Pancreas (tissue), 10 donors: Measurements from ENCODE around the gene NMRAL1. TPM values are rescaled to one million over a fixed set of nuclear protein-coding genes. Genes with fewer than 3 reads are reported as not detected.

Experiments
- ATAC-seq, 4 donors: fragments of 200-7000 bp; cut with Tn5 transposase; one replicate each; pipeline versions ENCODE4 v1.8.0 to v1.9.1; 2020; ENCODE audit warnings: mild to moderate bottlenecking in 4 of 4, moderate library complexity in 4 of 4
- DNase-seq, 6 donors: peaks; one replicate each; pipeline ENCODE4 v3.0.0-alpha.2; 2020
- FAIRE-seq: peaks from 2 replicates; lab custom pipeline; 2012; peaks lifted over from hg19 to GRCh38; lab: Jason Lieb, UNC
- H3K27ac ChIP-seq, 4 donors: fragments of 200-600 bp; sonication (generic); 1 replicate in 3 of 4; 2 replicates in 1 of 4; pipeline versions ENCODE4 v1.5.0 to v1.8.0; 2020
- H3K27me3 ChIP-seq, 4 donors: fragments of 200-600 bp; one replicate each; pipeline ENCODE4 v1.8.0; 2021
- H3K36me3 ChIP-seq, 3 donors: fragments of 200-600 bp; sonication (generic) in 1 of 3; one replicate each; pipeline versions ENCODE4 v1.5.0 to v1.8.0; 2020 to 2021
- H3K4me1 ChIP-seq, 3 donors: fragments of 200-600 bp; one replicate each; pipeline ENCODE4 v1.8.0; 2021
- H3K4me3 ChIP-seq, 4 donors: fragments of 200-600 bp; sonication (generic) in 2 of 4; one replicate each; pipeline versions ENCODE4 v1.5.0 to v1.8.0; 2020 to 2021
- H3K9me3 ChIP-seq, 4 donors: fragments of 200-600 bp; one replicate each; pipeline ENCODE4 v1.8.0; 2021
- WGBS, 2 donors: extraction: QIAGEN DNeasy Blood & Tissue Kit; methylation state at CpG; one replicate each; pipeline ENCODE4 v1.1.7; 2013; 5-methylcytosine and 5-hydroxymethylcytosine counted together
- intact Hi-C, 3 donors: fragments of 100-400 bp; cut with DNase I; formaldehyde crosslinking; loops; one replicate each; pipeline versions ENCODE4 v1.11.1 to v1.14.2; 2022
- polyA plus RNA-seq, 2 donors: library from polyadenylated mRNA; stranded (reverse); fragments of 200-250 nt; gene quantifications; one replicate each; pipeline ENCODE4 v1.2.3, GENCODE V29; 2013
- total RNA-seq, 6 donors: library from RNA; stranded (reverse); fragmentation: NEBNext Ultra II Directional in 4 of 6; extraction: Animal tissue kit (Norgen Biotek cat#: 25700) in 4 of 6; gene quantifications; one replicate each; pipeline versions ENCODE4 v1.2.1 to v1.2.4, GENCODE V29; 2021 to 2023
- TF ChIP-seq, protein P1 (sequence below), 4 donors: fragments of 200-600 bp; sonication (generic) in 3 of 4; IDR thresholded peaks; one replicate each; pipeline versions ENCODE4 v1.5.0 to v1.8.0; 2021; ENCODE audit warnings: antibody characterized with exemption in 4 of 4
- donor health status: healthy with polysubstance abuse.
- donor health status: DM: no; HTN: no; CAD: no; lungs with moderate emphysema.
- donor health status: DM: no; HTN: no; CAD: no.
- donor health status: control.
- donor health status: control.
- donor health status: Bipolar disorder and iron deficiency.
- donor health status: DM: yes; HTN: yes; CAD: no.
- donor health status: DM: no; HTN: no; CAD: no.
- donor health status: DM: no; HTN: no; CAD: no.
- donor health status: DM: yes; HTN: yes; CAD: no.

Gene NMRAL1
- total and polyA plus RNA-seq, 8 donors: 21.9 to 84.7 (median 25.1) TPM

DNA sequence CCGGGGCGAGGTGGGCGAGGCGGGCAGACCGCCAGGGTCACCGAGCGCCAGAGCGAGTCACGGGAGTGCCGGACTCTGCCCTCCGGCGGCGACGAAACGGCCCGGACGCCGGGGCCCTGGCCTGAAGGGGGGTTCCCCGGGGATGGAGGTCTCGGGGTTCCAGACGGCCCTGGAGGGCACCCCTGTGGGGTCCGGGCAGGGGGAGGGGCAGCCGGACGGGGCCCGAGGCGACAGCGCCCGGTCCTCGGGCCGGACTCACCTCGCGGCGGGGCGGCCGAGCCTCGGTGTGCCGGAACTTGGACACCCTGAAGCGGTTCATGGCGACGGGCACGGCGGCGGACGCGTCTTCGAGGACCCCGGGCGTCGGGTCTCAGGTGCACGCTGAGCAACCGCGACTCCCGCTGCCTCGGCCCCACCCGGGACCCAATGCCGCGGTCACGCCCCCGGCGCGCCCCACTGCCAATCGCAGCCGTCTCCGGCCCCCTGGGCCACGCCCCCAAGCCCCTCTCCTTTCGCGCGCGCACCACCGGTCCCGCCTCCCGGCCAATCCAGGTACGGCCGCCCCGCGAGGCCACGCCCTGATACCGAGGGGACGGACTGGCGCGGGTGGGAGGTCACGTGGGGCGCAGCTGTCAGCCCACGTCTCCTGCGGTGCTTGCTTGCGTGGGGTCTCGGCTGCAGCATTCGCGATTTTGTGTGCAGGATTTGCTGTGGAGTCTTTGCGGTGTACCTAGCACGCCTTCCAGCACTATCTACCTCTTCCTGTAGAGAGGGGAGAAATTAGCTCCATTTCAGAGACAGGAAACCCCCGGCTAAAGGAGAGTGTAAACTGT is 58.0 kb downstream of the NMRAL1 start, which contains the start of gene CORO7:
Gene CORO7 (minus strand): TSS at position 397 of the 833 bp plus-strand sequence. CDS start 78 bp downstream, at position 319.
- peak within 1 kb of the TSS; percentile 78 to 99 (median 91) for H3K4me3 ChIP-seq
- no peak for FAIRE-seq
- 0 to 1% methylated on average over 45 to 92 of the region's 92 CpGs for WGBS, 2 donors
- H3K27me3 ChIP-seq: no peaks in the 10 kb centered on the region
- peaks cover 0 to 5% (median 0%) of the 10 kb centered on the region in 3 donors for H3K4me1 ChIP-seq
- peak; percentile 97 to 99 (median 98) for ATAC-seq
- intact Hi-C loops: no loop called here
- H3K36me3 ChIP-seq: no peaks in the 10 kb centered on the region
- no peaks in the 10 kb centered on the region for H3K9me3 ChIP-seq
- DNase-seq: peak; percentile 94 to 98 (median 98)
- TF ChIP-seq, protein P1, sequence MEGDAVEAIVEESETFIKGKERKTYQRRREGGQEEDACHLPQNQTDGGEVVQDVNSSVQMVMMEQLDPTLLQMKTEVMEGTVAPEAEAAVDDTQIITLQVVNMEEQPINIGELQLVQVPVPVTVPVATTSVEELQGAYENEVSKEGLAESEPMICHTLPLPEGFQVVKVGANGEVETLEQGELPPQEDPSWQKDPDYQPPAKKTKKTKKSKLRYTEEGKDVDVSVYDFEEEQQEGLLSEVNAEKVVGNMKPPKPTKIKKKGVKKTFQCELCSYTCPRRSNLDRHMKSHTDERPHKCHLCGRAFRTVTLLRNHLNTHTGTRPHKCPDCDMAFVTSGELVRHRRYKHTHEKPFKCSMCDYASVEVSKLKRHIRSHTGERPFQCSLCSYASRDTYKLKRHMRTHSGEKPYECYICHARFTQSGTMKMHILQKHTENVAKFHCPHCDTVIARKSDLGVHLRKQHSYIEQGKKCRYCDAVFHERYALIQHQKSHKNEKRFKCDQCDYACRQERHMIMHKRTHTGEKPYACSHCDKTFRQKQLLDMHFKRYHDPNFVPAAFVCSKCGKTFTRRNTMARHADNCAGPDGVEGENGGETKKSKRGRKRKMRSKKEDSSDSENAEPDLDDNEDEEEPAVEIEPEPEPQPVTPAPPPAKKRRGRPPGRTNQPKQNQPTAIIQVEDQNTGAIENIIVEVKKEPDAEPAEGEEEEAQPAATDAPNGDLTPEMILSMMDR (IDR thresholded peaks at IDR 0.05): peak in 1 of 4 donors; percentile 15
- H3K27ac ChIP-seq: peak within 1 kb of the TSS; percentile 51 to 73 (median 60)

DNA sequence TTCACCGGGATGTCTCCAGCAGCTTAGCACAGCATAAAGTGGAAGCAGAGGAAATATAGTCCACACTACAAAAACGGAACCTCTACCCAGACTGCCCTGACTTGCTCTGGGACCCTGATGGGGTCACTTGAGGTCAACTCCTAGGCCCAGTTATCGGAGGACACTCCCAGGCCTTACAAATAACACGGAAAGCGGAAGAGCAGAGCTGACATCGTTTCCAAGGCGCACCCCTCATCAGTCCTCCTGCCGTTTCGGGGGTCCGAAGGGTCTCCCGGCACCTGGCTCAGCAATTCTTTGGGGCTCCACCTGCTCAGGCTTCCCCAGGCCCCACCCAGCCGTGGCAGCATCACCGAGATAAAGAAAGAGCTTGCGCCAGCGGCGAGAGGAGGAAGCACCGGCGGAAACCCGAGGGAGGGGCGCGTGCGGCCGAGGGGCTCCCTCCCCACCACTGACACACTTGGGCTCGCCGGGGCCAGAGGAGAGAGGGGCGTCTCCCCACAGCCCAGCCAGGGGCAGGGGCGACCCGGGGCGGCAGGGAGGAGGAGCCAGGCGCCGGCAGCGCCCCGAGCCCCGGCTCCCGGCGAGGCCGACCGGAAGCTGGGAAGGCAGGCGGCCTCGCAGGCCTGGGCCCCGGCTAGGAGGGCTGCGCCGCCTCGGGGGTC is 58.8 kb downstream of the NMRAL1 start:
- 3 to 9% methylated on average over 19 to 44 of the region's 44 CpGs for WGBS, 2 donors
- FAIRE-seq: no peak
- no peaks in the 10 kb centered on the region for H3K27me3 ChIP-seq
- peak overlapping the region; percentile 51 to 73 (median 60) for H3K27ac ChIP-seq
- peak overlapping the region; percentile 78 to 99 (median 91) for H3K4me3 ChIP-seq
- H3K4me1 ChIP-seq: peaks cover 0 to 5% (median 0%) of the 10 kb centered on the region in 3 donors
- peak in 4 of 6 donors; percentile 39 to 84 (median 60) for DNase-seq
- TF ChIP-seq, protein P1 (IDR thresholded peaks at IDR 0.05): no peak
- ATAC-seq: peak; percentile 15 to 52 (median 32)
- no peaks in the 10 kb centered on the region for H3K9me3 ChIP-seq
- intact Hi-C loops: no loop called here
- H3K36me3 ChIP-seq: no peaks in the 10 kb centered on the region

DNA sequence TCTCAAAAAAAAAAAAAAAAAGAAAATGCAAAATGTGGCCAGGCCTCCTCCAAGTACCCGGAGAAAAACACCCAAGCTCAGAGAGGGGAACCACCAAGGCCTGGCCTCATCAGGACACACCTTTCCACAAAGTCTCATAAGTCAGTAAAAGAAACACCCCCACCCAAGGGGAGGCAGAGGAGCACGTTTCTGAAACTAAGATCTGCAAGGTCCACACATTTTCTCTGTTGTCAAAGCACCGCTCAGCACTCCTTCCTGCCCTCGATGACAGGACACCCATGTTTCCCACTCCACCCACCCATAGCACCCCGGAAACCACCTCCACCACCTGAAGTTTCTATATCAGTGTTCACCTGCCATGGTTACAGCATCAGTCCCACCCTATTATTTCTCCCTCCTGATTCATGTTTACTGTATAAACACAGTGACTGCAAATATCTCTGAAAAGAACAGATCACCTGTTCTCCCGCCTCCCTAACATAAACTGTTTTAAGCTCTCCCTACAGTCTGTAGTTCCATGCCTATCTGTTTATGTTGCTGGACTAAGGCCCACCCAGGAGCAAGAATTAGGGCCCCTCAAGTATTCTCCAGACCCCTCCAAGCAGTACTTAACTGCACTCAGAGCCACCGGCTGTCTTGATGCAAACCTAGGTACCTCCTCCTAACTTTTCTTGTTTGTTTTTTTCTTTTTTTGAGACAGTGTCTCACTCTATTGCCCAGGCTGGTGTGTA is 60.1 kb downstream of the NMRAL1 start:
- 80 to 89% methylated on average over 7 of the region's 7 CpGs for WGBS, 2 donors
- no peaks in the 10 kb centered on the region for H3K9me3 ChIP-seq

GRCh38 chr16:4412854-4413253 is 61.6 kb downstream of the NMRAL1 start:
- H3K27ac ChIP-seq: no peak overlapping the region
- no peak for FAIRE-seq
- TF ChIP-seq, protein P1 (IDR thresholded peaks at IDR 0.05): no peak
- H3K36me3 ChIP-seq: no peaks in the 10 kb centered on the region
- H3K9me3 ChIP-seq: no peaks in the 10 kb centered on the region
- intact Hi-C loops: no loop called here
- no peaks in the 10 kb centered on the region for H3K27me3 ChIP-seq
- WGBS, 2 donors: 92 to 95% methylated on average over 4 of the region's 4 CpGs
- H3K4me3 ChIP-seq: no peak overlapping the region
- H3K4me1 ChIP-seq: peaks cover 0 to 5% (median 0%) of the 10 kb centered on the region in 3 donors
- no peak for ATAC-seq
- no peak for DNase-seq

More for the DNA sequence above, 60.1 kb downstream of the NMRAL1 start:
- TF ChIP-seq, protein P1 (IDR thresholded peaks at IDR 0.05): no peak
- intact Hi-C loops: no loop called here
- DNase-seq: no peak
- peaks cover 0 to 5% (median 0%) of the 10 kb centered on the region in 3 donors for H3K4me1 ChIP-seq
- no peaks in the 10 kb centered on the region for H3K36me3 ChIP-seq
- no peak for ATAC-seq
- FAIRE-seq: no peak
- H3K27ac ChIP-seq: no peak overlapping the region
- no peaks in the 10 kb centered on the region for H3K27me3 ChIP-seq
- H3K4me3 ChIP-seq: no peak overlapping the region
